BJ (cell line): ENCODE measurements around the gene FAAP20. TPM values are rescaled to one million over a fixed set of nuclear protein-coding genes. Genes with fewer than 3 reads are reported as not detected.

ENCODE experiments used
- CTCF ChIA-PET: fragments of 350-600 bp; formaldehyde crosslinking; extraction: SDS; loops from one replicate; lab custom pipeline; 2021; ENCODE audit warnings: antibody characterized with exemption, inconsistent platforms; lab: Yijun Ruan, JAX
- POLR2A ChIA-PET: fragments of 300-600 bp; sonication (Branson Sonifier 250); formaldehyde crosslinking; extraction: SDS; loops from one replicate; lab custom pipeline; 2021; ENCODE audit warnings: antibody characterized with exemption; lab: Charles Lee
- DNase-seq: peaks from one replicate; pipeline ENCODE4 v3.0.0-alpha.2; 2011; ENCODE audit warnings: low read depth
- H3K27me3 ChIP-seq: 2 replicates; pipeline ENCODE4 v1.6.0; 2011; ENCODE audit warnings: low read length; ENCODE audit not compliant: control insufficient read depth, insufficient read depth
- H3K36me3 ChIP-seq: 2 replicates; pipeline ENCODE4 v1.5.1; 2011; ENCODE audit warnings: low read length; ENCODE audit not compliant: control insufficient read depth, insufficient read depth
- H3K4me3 ChIP-seq: 2 replicates; pipeline ENCODE4 v1.5.1; 2011; ENCODE audit warnings: low read depth, mild to moderate bottlenecking, control low read depth, low read length
- CTCF ChIP-seq: IDR thresholded peaks from 2 replicates; pipeline ENCODE4 v1.5.1; 2011; ENCODE audit warnings: low read depth, mild to moderate bottlenecking, control low read depth, inconsistent platforms, low read length, moderate library complexity; ENCODE audit not compliant: insufficient read depth
- polyA plus RNA-seq: library from polyadenylated mRNA; depleted of rRNA; stranded (reverse); fragments of >200 nt; gene quantifications from 2 replicates; pipeline ENCODE4 v1.2.3, GENCODE V29; 2011

Gene FAAP20
- polyA plus RNA-seq, 1 experiment = 18.7 TPM

- no peak for TF ChIP-seq CTCF
- Histone ChIP-seq H3K27me3 (no peaks in the 10 kb centered on the region), H3K36me3 (peaks cover 4% of the 10 kb centered on the region; the same call in 1 of the 2 replicates), H3K4me3 (no peak overlapping the region)
- no peak for DNase-seq
- POLR2A ChIA-PET = no interaction called here
- CTCF ChIA-PET = interaction anchor here (0.9 to 2.5 kb wide), 5 partner anchors 29 to 80 kb away, joined by 3 to 14 read pairs (median 4); partner anchors contain the start of gene FAAP20
Observed at GRCh38 chr1:2235300-2235998, 40.9 kb upstream of the FAAP20 start.

GRCh38 chr1:2234762-2235113 is 40.2 kb upstream of the FAAP20 start:
- Histone ChIP-seq H3K36me3 (peaks cover 4% of the 10 kb centered on the region), H3K27me3 (no peaks in the 10 kb centered on the region), H3K4me3 (no peak overlapping the region)
- POLR2A ChIA-PET = interaction anchor here (0.6 to 1.3 kb wide), 3 partner anchors 22 to 147 kb away, joined by 3 read pairs; no protein-coding TSS in a partner anchor
- no peak for TF ChIP-seq CTCF
- DNase-seq = no peak
- CTCF ChIA-PET = interaction anchor here (0.9 to 2.5 kb wide), 5 partner anchors 29 to 81 kb away, joined by 3 to 14 read pairs (median 5); partner anchors contain the start of gene FAAP20

GRCh38 chr1:2233997-2234761 is 39.6 kb upstream of the FAAP20 start:
- peak overlapping the region; percentile 80 for H3K4me3 ChIP-seq
- no peak for TF ChIP-seq CTCF
- peaks cover 7% of the 10 kb centered on the region for H3K36me3 ChIP-seq
- ChIA-PET CTCF (interaction anchor here (0.8 to 6.3 kb wide), 7 partner anchors 30 to 148 kb away, joined by 3 to 47 read pairs (median 5); partner anchors contain the start of gene FAAP20), POLR2A (interaction anchor here (0.6 to 1.3 kb wide), 4 partner anchors 22 to 147 kb away, joined by 3 to 4 read pairs (median 3); no protein-coding TSS in a partner anchor)
- DNase-seq = peak; percentile 80
- no peaks in the 10 kb centered on the region for H3K27me3 ChIP-seq

GRCh38 chr1:2233468-2233867 is 38.9 kb upstream of the FAAP20 start:
- DNase-seq = no peak
- no peak for TF ChIP-seq CTCF
- no peaks in the 10 kb centered on the region for H3K27me3 ChIP-seq
- peaks cover 8% of the 10 kb centered on the region for H3K36me3 ChIP-seq
- peak overlapping the region; percentile 80 for H3K4me3 ChIP-seq
- ChIA-PET POLR2A (interaction anchor here (1.3 kb wide), 1 partner anchor 148 kb away, joined by 3 read pairs; no protein-coding TSS in a partner anchor), CTCF (interaction anchor here (0.8 to 6.3 kb wide), 4 partner anchors 39 to 149 kb away, joined by 3 to 47 read pairs (median 10); partner anchors contain the start of gene FAAP20)
